OCI-LY7 (cell line): ENCODE measurements around the gene TSPAN12.

Source experiments
- EZH2phosphoT487 ChIP-seq: fragments of 200-600 bp; sonication (generic); IDR thresholded peaks from 2 replicates; pipeline ENCODE4 v1.6.1; 2018; ENCODE audit warnings: low read depth, borderline replicate concordance, mild to moderate bottlenecking, mixed run types, antibody characterized with exemption, low read length, moderate library complexity, mixed read lengths
- TF ChIP-seq, protein P1 (sequence below): fragments of 200-600 bp; sonication (generic); conservative IDR thresholded peaks from 2 replicates; pipeline ENCODE4 v1.5.1; 2014; ENCODE audit warnings: mild to moderate bottlenecking, antibody characterized with exemption, low read length, moderate library complexity, mixed read lengths

DNA sequence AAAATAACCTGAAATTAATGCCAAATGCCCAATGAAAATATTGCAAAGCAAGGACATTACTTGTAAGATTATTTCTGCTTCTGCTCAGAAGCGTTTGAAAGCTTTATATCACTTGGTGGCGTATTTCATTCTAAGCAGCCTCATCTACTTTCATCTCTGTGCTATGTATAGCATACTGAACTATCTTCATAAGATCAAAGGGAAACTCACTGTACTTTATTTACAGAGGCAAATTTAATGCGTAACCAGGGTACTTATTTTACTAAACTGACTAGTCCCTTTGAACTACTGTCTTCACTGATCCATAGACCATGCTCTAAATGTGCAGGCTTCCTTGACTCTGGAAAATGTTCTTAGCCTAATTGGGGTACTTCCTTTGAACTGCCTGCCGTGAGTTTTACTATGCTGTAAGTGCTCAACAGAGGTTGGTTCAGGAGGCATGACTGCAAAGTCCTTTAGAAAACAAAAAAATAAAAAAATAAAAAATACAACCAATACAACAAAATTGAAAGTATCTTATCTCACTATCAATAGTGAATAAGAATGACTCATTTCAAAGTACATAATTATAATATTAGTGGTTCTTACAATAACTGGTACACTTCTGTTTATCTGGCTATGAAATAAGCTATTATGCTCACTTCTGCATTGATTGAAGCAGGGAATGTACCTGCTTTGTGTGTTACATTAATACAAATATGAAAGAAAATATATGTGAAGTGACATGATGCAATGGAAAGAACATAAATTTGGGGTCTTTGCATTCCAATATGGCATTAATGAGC is 41.0 kb upstream of the TSPAN12 start:
- TF ChIP-seq, protein P1, sequence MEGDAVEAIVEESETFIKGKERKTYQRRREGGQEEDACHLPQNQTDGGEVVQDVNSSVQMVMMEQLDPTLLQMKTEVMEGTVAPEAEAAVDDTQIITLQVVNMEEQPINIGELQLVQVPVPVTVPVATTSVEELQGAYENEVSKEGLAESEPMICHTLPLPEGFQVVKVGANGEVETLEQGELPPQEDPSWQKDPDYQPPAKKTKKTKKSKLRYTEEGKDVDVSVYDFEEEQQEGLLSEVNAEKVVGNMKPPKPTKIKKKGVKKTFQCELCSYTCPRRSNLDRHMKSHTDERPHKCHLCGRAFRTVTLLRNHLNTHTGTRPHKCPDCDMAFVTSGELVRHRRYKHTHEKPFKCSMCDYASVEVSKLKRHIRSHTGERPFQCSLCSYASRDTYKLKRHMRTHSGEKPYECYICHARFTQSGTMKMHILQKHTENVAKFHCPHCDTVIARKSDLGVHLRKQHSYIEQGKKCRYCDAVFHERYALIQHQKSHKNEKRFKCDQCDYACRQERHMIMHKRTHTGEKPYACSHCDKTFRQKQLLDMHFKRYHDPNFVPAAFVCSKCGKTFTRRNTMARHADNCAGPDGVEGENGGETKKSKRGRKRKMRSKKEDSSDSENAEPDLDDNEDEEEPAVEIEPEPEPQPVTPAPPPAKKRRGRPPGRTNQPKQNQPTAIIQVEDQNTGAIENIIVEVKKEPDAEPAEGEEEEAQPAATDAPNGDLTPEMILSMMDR: no peak
- no peak for TF ChIP-seq EZH2phosphoT487
